Endothelial cell of umbilical vein (primary cell): ENCODE results near the gene CXCR2. TPM values are rescaled to one million over a fixed set of nuclear protein-coding genes. Genes with fewer than 3 reads are reported as not detected.

Experiments
- BruUV-seq: library from RNA; stranded (reverse); fragments of 400-500 nt; replicated peaks from 2 replicates; lab custom pipeline; 2021; lab: Mats Ljungman, UMichigan
- CTCF ChIA-PET: fragments of 300-600, 350-600 bp; sonication (Branson Sonifier 250); formaldehyde crosslinking; loops from one replicate; lab custom pipeline; 2021; ENCODE audit warnings: antibody characterized with exemption, inconsistent platforms; lab: Charles Lee
- POLR2A ChIA-PET: fragments of 300-600, 350-600 bp; sonication (Branson Sonifier 250); formaldehyde crosslinking; loops from one replicate; lab custom pipeline; 2021; ENCODE audit warnings: antibody characterized with exemption, inconsistent platforms; lab: Charles Lee
- DNase-seq: peaks from one replicate; pipeline ENCODE4 v3.0.0-alpha.2; 2011; ENCODE audit warnings: low read depth, low spot score
- FAIRE-seq: peaks from 2 replicates; lab custom pipeline; 2011; peaks lifted over from hg19 to GRCh38; lab: Jason Lieb, UNC
- H2AFZ ChIP-seq: 2 replicates; pipeline ENCODE4 v1.6.0; 2012; ENCODE audit warnings: low read depth, low read length, control low read depth, inconsistent platforms
- H3K27ac ChIP-seq: 2 replicates; pipeline ENCODE4 v1.5.1; 2011; ENCODE audit warnings: low read depth, mild to moderate bottlenecking, control low read depth, low read length, moderate library complexity; ENCODE audit not compliant: insufficient read depth
- H3K27me3 ChIP-seq, 2 experiments: 2 replicates each; pipeline versions ENCODE4 v1.6.0 to v1.6.1; 2011; ENCODE audit warnings: low read length in 2 of 2, mixed read lengths in 1 of 2; ENCODE audit not compliant: control insufficient read depth in 2 of 2, insufficient read depth in 2 of 2
- H3K36me3 ChIP-seq, 2 experiments: 2 replicates in 1 of 2; 3 replicates in 1 of 2; pipeline ENCODE4 v1.5.1; 2011; ENCODE audit warnings: low read length in 2 of 2, mild to moderate bottlenecking in 1 of 2, moderate library complexity in 1 of 2; ENCODE audit not compliant: control insufficient read depth in 2 of 2, insufficient read depth in 2 of 2; ENCODE audit errors: extremely low read depth in 1 of 2
- H3K4me1 ChIP-seq: 3 replicates; pipeline ENCODE4 v1.5.1; 2011; ENCODE audit warnings: mild to moderate bottlenecking, low read length; ENCODE audit not compliant: control insufficient read depth, insufficient read depth; ENCODE audit errors: extremely low read depth
- H3K4me2 ChIP-seq: 2 replicates; pipeline ENCODE4 v1.6.1; 2011; ENCODE audit warnings: low read length, control low read depth, mixed read lengths; ENCODE audit not compliant: insufficient read depth
- H3K4me3 ChIP-seq, 3 experiments: fragments of 200-600 bp in 1 of 3; sonication (generic), shearing (Covaris generic) in 1 of 3; replicated peaks in 1 of 3; 2 replicates each; pipeline ENCODE4 v1.5.1; 2011 to 2016; ENCODE audit warnings: control low read depth in 3 of 3, low read length in 3 of 3, mild to moderate bottlenecking in 2 of 3, inconsistent platforms in 1 of 3, low read depth in 1 of 3, moderate library complexity in 1 of 3; ENCODE audit not compliant: insufficient read depth in 1 of 3
- H3K79me2 ChIP-seq: 2 replicates; pipeline ENCODE4 v1.6.0; 2012; ENCODE audit warnings: low read length, inconsistent platforms; ENCODE audit not compliant: control insufficient read depth, insufficient read depth
- H3K9ac ChIP-seq: replicated peaks from 2 replicates; pipeline ENCODE3; 2011; ENCODE audit warnings: low read length, control low read depth; ENCODE audit not compliant: insufficient read depth; ENCODE audit errors: extremely low read depth
- H3K9me1 ChIP-seq: replicated peaks from 3 replicates; pipeline ENCODE4 v1.6.0; 2011; ENCODE audit warnings: mild to moderate bottlenecking, low read length; ENCODE audit not compliant: control insufficient read depth, insufficient read depth; ENCODE audit errors: extremely low read depth
- H3K9me3 ChIP-seq: replicated peaks from 2 replicates; pipeline ENCODE4 v1.5.1; 2012; ENCODE audit warnings: low read length, inconsistent platforms; ENCODE audit not compliant: control insufficient read depth, insufficient read depth
- H4K20me1 ChIP-seq: replicated peaks from 2 replicates; pipeline ENCODE3; 2011; ENCODE audit warnings: mild to moderate bottlenecking, low read length; ENCODE audit not compliant: control insufficient read depth, insufficient read depth; ENCODE audit errors: extremely low read depth
- FOS ChIP-seq: IDR thresholded peaks from 2 replicates; pipeline ENCODE4 v1.6.1; 2011; ENCODE audit warnings: mild to moderate bottlenecking, low read length, moderate library complexity, borderline replicate concordance; ENCODE audit not compliant: insufficient read depth
- GATA2 ChIP-seq: IDR thresholded peaks from 2 replicates; pipeline ENCODE4 v1.7.0; 2011; ENCODE audit warnings: low read depth, mild to moderate bottlenecking, moderate library complexity, mixed read lengths, low read length; ENCODE audit not compliant: insufficient read length, insufficient read depth
- JUN ChIP-seq: IDR thresholded peaks from 2 replicates; pipeline ENCODE4 v1.6.1; 2011; ENCODE audit warnings: borderline replicate concordance, low read depth; ENCODE audit not compliant: insufficient read length, insufficient read depth
- MAX ChIP-seq: IDR thresholded peaks from 2 replicates; pipeline ENCODE4 v1.6.1; 2011; ENCODE audit not compliant: insufficient read depth, insufficient read length
- POLR2A ChIP-seq: IDR thresholded peaks from 2 replicates; pipeline ENCODE4 v1.6.1; 2012; ENCODE audit warnings: low read depth, mild to moderate bottlenecking, control low read depth, low read length
- dilution Hi-C: fragments of 300-500 bp; cut with MboI; formaldehyde crosslinking; loops from one replicate; pipeline ENCODE4 v1.15.0; 2019; ENCODE audit warnings: low sequenced_read_pairs; ENCODE audit not compliant: extremely low pct_ligation_motif_present
- intact Hi-C: fragments of 100-400 bp; cut with micrococcal nuclease; formaldehyde crosslinking; loops from one replicate; pipeline ENCODE4 v1.10.0; 2022
- polyA plus RNA-seq, 4 experiments: library from polyadenylated mRNA; depleted of rRNA in 3 of 4; stranded (reverse) in 3 of 4; unstranded in 1 of 4; fragments of >200 nt; gene quantifications; 2 replicates each; pipeline versions ENCODE4 v1.2.1 to v1.2.3, GENCODE V29; 2011 to 2012; ENCODE audit warnings: missing spikeins in 1 of 4
- total RNA-seq: library from RNA; stranded (reverse); gene quantifications from 2 replicates; pipeline ENCODE4 v1.2.3, GENCODE V29; 2021
- TF ChIP-seq, protein P1 (sequence below), 2 donors: IDR thresholded peaks; 1 replicate in 1 of 2; 2 replicates in 1 of 2; pipeline ENCODE4 v1.5.1; 2011; ENCODE audit warnings: low read length in 2 of 2, mild to moderate bottlenecking in 2 of 2, moderate library complexity in 2 of 2, control low read depth in 1 of 2, inconsistent platforms in 1 of 2, low read depth in 1 of 2; ENCODE audit not compliant: insufficient read depth in 1 of 2; ENCODE audit errors: extremely low read depth in 1 of 2

The CXCR2 gene
- total and polyA plus RNA-seq, 2 donors (not counting 3 experiments of a cell fraction or from before 2014, with no cell fraction given): not detected

DNA sequence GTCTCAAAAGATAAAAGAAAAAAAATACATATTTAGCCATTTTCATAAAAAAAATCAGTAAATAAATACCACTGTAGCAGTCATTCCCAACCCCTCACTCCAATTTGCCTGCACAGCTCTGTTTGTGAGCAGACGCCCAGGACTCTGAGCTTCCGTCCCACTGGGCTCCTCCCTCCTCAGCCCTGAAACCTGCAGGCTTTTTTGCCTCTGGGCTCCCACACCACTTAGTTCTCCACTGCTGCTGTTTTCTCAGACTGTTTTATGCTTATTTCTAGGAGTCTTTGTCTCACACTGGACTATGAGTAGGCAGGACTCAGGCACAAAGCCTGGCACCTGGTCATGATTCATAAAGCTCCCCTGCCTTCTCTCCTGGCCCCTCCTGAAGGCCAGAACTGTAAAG, 47.0 kb downstream of the CXCR2 start:
- dilution Hi-C loops: no loop called here
- Histone ChIP-seq H2AFZ (no peak overlapping the region), H3K4me2 (no peak overlapping the region), H3K27me3 (peaks cover 7 to 9% of the 10 kb centered on the region in 2 experiments), H3K79me2 (no peaks in the 10 kb centered on the region), H3K36me3 (no peaks in the 10 kb centered on the region), H3K9me1 (no peaks in the 10 kb centered on the region), H3K4me1 (no peaks in the 10 kb centered on the region), H4K20me1 (no peaks in the 10 kb centered on the region), H3K9ac (no peak overlapping the region), H3K9me3 (no peaks in the 10 kb centered on the region), H3K27ac (no peak overlapping the region), H3K4me3 (no peak overlapping the region)
- no peak for TF ChIP-seq MAX
- no peak for TF ChIP-seq FOS
- no peak for TF ChIP-seq GATA2
- TF ChIP-seq POLR2A: no peak
- no peak for TF ChIP-seq JUN
- TF ChIP-seq, protein P1, sequence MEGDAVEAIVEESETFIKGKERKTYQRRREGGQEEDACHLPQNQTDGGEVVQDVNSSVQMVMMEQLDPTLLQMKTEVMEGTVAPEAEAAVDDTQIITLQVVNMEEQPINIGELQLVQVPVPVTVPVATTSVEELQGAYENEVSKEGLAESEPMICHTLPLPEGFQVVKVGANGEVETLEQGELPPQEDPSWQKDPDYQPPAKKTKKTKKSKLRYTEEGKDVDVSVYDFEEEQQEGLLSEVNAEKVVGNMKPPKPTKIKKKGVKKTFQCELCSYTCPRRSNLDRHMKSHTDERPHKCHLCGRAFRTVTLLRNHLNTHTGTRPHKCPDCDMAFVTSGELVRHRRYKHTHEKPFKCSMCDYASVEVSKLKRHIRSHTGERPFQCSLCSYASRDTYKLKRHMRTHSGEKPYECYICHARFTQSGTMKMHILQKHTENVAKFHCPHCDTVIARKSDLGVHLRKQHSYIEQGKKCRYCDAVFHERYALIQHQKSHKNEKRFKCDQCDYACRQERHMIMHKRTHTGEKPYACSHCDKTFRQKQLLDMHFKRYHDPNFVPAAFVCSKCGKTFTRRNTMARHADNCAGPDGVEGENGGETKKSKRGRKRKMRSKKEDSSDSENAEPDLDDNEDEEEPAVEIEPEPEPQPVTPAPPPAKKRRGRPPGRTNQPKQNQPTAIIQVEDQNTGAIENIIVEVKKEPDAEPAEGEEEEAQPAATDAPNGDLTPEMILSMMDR (IDR thresholded peaks at IDR 0.05; ENCODE audit: extremely low read depth in 1 of 2, insufficient read depth in 1 of 2, low read depth in 1 of 2, low read length in 2 of 2): no peak
- ChIA-PET CTCF (interaction anchor here (1.8 kb wide), 1 partner anchor 17 kb away, joined by 4 read pairs; no protein-coding TSS in a partner anchor), POLR2A (interaction anchor here (0.6 kb wide), 1 partner anchor 428 kb away, joined by 3 read pairs; no protein-coding TSS in a partner anchor)
- FAIRE-seq (no peak), DNase-seq (no peak)
- BruUV-seq: no TSS peak
- intact Hi-C loops: no loop called here
